ENCODE results near the gene SLC13A3. TPM values are rescaled to one million over a fixed set of nuclear protein-coding genes. Genes with fewer than 3 reads are reported as not detected.
A peak's percentile ranks its signal among the peaks of the same experiment; 100 is the strongest.

The SLC13A3 gene
- total RNA-seq, 1 donor from 2014 or later: 1.7 TPM

DNA sequence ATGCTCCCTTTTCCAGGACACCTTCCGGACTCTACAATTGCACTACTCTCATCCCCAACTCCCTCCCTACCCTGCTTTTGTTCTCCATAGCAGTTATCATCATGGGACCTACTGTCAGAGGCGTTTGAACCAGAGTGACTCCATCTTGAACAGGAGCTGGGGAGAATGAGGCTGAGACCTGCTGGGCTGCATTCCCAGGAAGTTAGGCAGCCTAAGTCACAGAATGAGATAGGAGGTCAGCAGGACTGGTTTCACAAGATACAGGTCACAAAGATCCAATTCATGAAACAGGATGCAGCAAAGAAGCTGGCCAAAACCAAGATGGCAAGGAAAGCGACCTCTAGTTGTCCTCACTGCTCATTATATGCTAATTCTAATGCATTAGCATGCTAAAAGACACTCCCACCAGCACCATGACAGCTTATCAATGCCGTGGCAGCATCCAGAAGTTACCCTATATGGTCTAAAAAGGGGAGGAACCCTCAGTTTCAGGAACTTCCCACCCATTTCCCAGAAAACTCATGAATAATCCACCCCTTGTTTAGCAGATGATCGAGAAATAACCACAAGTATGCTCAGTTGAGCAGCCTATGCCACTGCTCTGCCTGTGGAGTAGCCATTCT is 15.6 kb downstream of the SLC13A3 start:
- no peak for DNase-seq

DNA sequence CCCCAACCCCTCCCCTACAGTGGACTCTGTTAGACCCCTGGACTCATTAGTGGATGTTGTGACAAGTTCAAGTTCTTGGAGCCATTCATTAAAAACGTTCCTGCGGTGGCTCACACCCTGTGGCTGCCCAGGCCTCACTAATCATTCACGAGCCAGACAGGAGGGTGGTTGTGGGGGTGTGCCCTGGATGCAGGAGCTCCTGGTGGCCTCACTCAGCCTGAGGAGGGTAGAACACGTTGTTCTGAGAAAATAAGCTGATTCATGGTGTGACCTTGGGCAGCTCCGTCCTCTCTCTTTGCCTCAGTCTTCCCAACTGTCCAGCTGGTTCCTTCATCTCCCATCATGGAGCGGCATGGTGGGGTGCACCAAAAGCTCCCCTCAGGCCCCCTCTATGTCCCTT is 16.7 kb downstream of the SLC13A3 start:
- no peak for DNase-seq

DNA sequence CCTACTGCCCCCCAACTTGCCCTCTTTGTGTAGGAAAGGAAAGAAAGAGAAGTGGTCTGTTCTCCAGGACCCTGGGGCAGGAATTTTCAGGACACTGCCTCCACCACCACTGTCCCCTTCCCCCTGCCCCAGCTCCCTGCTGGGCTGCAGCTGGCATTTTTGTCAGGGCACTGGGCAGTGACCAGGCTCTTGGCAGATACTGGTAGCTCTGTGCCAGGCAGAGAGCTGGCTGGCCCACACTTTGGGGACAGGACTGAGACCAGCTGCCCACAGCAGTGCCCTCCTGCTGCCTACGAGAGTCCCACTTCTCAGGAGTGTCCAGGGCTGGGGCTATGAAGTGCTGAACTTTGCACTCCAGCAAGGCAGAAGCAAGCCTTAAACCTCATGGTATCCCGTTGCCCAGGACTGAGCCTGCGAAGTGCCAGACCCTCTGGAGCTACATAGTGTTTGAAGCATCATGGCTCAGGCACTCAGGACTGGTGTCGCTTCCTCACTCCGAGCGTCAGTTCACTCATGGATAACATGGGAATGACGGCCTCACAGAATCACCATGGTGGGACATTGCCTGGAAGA is 19.3 kb downstream of the SLC13A3 start:
- DNase-seq: peak; percentile 14

DNA sequence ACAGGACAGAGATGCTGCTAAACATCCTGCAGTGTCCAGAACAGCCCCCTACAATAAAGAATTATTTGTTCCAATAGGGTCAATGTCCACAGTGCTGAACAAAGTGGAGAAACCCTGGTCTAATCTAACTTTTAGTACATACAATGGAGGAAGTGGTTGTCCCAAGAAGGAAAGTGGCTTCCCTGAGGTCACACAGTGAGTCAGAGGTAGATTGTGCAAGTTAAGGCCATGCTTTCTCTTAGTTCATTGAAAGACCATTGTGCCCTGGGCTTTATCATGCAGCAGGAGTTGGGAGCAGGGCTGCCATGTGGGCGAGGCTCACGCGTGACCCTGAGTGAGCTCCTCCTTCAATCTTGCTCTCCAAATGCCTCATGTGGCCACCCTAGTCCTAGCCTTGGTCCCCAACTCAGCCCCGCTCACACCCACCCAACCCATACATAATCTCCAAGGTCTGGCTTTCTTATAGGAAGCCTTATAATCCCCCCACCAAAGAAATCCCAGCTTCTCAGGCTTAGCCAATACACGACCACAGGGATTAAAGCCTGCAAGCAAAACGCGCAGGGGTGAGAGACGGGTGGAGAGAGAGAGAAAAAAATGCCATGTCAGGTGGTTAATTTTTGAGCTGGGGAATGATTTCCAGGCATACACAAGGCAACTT is 19.9 kb downstream of the SLC13A3 start:
- DNase-seq: no peak

DNA sequence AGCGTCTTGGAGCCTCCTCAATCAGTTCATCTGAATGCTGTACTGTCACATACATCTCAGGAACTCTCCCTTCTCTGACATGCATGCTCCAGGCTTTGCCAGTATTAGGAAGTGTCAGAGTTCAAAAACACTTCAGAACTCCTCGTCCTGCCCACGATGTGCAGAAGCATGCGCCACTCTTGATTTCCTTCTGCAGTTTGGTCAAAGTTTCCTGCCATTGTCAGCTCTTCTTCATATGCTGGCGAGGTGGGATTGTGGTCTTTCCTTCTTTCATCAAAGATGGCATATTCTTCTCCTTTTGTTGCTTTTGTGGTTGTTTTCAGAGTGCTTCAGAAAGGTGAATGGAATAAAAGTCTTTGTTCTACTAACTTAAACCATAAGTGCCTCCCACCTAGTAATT is 21.0 kb downstream of the SLC13A3 start:
- no peak for DNase-seq

DNA sequence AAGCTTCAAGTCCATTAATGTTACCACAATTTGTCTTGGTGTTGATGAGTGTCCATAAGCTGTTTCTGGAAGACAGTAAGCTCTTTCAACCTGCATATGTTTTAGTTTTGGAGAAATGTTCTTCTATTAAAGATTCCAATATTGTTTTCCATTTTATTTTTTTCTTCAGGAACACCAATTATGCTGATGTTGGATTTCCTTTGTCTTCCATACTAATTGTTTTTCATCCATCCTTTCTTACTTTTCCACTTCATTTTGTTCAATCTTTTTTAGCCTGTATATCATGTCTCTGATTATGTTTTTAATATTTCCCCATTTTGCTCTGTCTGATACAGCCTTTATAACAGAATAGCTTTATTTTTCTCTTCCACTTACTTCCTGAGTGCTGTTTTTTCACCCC is 21.9 kb downstream of the SLC13A3 start:
- DNase-seq: no peak

DNA sequence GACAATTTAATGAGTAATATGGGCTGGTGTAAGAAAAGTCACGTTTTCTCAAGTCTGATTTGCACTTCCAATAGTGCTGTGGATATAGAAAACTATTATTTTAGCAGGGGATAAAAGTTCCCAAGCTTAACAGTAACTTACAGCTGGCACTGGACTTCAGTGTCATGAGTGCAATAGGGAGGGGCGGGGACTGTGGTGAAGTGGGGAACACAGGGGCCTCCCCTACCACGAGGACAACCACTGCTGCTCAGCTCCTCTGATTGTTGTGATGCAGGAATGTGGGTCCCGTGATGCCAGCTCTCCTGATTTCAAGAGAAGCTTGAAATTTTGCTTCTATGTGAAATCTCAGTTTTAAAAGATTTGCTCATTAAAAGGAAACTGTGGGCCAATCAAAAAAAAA is 24.0 kb downstream of the SLC13A3 start:
- DNase-seq: no peak

DNA sequence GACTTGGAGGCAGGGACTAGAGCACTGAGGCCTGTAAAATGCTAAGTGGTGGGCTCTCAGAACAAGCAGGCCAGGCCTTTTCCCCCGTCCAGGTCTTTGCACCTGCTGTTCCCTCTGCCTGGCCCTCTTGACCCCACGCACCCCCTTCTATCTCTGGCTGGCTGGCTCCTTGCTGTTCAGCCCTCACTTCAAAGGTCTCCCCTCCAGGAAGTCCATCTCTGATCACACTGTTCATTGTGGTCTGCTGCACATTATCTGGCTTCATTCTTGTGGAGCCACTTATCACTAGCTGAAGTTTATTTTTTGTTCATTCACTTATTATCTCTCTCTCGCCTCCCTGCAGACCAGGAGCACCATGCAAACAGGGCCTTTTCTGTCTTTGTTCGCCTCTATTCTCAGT is 24.5 kb downstream of the SLC13A3 start:
- no peak for DNase-seq

DNA sequence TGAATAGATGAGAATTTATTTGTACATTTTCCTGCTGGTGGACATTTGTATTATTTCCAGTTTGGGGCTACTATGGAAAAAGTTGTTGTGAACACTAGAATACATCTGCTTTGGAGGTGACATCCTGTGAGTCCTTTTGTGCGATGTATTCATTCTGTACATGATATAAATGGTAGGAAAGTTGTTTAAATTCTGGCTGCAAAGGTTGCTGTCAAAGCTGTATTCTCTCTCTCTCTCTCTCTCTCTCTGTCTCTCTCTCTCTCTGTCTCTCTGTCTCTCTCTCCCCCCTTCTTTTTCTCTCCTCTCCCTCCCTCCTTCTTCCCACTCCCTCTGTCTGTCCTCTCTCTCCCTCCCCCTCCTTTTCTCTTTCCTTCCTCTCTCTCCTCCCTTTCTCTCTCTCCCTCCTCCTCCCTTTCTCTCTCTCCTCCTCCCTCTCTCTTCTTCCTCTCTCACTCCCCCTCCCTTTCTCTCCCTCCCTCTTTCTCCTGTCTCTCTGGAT is 25.3 kb downstream of the SLC13A3 start:
- no peak for DNase-seq

DNA sequence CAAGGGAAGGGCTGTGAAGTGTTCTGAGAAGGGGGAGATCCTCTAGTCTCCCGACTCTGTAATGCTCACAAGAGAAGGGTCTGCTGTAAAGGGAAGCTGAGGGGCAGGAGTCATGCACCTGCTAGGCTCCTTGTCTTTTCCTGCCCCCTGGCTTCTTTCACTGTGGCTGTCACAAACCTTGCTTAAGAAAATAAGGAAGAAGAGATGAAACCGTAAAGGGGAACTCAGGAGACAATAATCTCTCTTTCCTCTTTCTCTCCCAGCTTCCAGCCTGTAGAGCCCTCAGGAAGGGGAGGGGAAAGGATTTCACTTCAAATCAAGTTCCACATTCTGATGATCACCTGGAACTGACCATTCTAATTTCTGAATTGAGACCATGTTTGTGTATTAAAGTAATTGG is 26.3 kb downstream of the SLC13A3 start:
- no peak for DNase-seq

DNA sequence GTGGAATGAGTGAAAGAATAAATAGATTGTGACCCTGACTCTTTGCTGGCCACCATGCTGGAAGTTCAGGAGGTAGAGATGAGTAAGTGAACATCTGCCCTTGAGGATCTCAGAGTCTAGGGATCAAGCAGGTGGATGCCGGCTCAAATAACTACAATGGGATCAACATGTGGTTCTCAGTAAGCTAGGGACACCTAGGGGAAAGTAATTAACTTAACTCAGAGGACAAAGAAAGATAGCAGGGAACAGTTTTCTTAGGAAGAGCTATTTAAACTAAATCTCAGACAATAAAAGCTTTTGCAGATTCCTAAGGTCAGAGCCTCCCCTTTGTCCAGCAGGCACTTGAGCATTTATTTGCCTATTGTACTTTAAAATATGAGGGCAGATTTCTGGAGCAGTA is 29.1 kb downstream of the SLC13A3 start:
- DNase-seq: no peak

DNA sequence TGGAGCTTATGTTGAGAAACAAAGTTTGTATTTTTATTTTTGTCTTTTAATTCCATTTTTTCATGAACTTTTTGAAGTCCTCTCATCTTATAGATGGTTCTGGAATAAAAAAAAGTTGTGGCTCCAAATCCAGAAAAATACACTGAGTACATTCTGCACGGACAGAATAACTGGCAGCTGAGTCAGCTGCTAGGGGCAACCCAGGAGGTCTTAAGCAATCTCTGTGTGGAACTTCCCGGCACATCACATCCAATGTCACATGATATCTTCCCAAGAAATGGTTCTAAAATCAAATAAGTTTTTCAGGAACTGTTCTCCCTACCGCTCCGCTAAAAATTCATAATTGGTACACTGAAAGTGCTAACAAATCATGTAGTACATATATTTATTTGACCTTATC is 29.8 kb downstream of the SLC13A3 start:
- DNase-seq: no peak

DNA sequence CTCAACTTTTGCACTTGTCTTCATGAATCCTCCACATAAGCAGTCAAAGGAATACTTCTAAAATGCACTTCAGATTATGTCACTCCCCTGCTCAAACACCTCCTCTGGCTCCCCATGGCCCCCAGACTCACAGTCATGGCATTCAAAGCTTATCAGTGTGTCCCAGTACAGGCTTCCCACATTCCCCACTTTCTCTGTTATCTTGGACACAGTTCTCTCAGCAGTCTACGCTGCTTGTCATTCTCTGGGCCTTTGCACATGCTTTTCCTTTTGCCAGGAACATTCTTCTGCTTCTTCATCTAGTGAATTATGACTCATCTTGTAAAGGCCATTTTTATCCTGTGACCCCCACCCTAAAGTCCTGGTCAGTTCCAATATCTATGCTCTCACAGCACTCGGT is 31.8 kb downstream of the SLC13A3 start:
- DNase-seq: no peak

DNA sequence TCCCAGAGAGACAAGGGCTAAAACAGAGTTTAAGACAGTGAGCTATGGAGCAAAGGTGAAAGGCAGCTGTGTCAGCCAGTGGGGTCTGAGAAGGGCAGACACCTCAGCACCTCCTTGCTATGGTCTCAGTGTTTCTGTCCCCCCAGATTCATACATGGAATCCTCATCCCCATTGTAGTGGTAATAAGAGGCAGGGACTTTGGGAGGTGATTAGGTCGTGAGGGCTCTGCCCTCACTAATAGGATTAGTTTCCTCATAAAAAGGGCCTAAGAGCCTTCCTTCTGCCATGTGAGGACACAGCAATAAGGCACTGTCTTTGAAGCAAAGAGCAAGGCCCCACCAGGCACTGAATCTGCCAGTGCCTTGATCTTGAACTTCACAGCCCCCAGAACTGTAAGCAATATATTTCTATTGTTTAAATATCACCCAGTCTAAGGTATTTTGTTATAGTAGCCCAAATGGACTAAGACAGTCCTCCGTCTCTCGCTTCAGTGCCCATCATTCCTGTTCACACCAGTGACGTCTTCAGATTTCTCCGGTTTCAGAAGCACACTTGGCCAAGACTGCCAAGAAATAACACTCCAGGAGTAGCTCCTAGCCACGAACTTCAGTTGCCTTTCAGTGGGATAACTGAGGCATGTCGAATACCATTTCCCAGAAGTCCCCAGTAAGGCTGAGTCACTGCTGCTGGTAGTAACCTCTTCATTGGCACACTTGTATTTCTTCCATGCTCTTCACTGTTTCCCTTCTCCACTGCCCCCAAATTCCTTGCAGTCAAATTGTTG is 32.8 kb downstream of the SLC13A3 start:
- no peak for DNase-seq

DNA sequence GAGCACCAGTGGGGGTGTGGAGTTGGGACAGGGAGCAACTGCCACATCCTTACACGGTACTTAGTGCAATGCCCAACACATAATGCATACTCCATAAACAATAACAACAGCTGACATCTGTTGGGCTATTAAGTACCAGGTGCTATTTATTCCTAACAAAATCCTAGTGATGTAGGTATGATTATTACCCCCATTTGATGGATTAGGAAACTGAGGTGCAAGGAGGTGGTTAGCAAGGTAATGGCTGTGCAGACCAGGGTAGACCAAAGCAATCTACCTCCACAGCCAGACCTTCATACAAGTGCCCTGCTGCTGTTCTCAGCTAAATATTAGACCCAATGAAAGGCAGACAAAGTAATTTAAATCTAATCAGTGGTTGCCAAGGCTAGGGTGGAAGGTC is 36.8 kb downstream of the SLC13A3 start:
- DNase-seq: no peak

DNA sequence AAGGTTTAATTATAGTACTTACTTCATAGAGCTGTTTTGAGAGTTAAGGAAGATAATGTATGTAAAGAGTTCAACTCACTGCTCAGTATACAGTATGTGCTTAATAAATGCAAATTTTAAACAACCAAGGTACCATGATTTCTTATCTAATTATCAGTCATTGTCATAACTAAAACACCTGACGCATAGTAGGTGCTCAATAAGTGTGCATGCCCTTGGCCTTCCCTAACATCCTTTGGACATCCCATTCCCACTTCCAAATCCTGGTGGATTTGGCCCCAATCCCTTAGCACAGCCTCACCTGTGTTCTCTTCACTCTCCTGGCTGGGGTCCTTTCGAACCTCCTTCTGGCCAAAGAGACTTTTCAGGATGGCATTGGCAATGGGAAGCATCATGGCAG is 41.1 kb downstream of the SLC13A3 start:
- DNase-seq: no peak

DNA sequence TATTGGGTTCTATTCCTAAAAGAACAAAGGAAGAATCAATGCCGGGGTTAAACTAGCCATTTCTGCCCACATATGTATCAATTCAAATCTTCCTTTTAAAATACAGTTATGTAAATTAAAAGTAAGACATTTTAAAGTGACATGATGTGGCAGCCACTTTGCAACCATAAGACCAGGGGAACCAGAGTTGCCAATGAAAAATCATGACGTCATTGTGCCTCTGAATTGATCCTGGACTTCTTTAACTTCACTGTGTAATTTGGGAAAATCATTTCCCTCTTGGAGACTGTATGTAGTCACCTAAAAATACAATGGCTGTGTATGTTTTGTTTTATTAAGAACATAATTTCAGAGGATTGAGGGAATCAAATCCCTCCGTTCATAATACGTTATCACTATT is 42.2 kb downstream of the SLC13A3 start:
- DNase-seq: no peak

DNA sequence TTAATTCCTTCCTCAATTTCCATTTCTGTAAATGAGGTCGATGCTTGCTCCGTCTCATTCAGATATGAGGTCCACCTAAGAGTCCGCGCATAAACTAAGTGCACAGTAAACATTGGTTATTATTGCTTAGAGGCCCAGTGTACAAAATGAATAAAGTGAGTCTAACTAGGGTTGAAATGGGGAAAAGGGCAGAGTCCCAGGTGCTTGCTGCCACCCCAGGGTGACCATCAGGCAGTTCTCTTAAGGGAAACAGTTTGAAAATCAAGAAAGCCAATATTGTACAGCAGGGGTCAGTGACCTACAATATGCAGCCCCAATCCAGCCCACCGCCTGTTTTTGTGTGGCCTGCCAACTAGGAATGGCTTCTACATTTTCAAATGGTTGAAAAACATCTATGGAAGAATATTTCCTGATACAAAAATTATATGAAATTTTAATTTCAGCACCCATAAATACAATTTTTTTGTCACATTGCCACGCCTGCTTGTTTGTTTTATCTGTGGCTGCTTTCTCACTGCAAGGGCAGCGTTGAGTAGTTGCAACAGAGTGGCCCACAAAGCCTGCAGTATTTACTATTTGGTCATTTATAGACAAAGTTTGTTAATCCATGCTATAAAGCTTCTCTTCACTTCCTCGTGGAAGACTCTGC is 43.3 kb downstream of the SLC13A3 start:
- DNase-seq: no peak

DNA sequence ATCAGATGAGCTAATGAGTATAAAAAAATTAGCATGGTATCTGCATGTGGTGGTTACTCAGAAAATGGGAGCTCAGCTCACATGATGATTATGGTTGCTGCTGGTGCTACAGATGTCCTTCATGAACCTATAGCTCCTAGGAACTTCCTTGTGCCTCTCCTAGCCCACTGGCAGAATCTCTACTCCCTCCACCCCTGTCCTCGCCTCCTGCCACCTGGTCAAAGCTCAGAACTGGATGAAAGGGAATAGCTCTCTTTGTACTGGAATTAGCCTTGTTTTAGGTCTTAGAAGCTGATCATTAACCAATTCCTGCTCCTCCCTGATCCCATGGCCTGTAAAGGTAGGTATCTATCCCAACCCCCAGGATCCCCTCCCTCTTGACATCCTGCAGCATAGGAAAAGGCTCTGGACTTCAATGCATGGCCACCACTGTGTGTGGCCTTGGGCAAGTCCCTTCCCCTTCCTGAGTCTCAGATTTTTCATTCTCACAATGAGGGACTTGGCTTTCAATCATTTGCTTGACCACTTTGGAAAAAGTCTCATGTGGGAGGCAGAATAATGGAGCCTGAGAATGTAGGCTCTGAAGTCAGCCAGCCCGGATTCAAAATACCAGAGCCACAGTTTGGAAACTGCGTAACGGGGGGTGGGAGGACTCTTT is 43.9 kb downstream of the SLC13A3 start:
- no peak for DNase-seq

DNA sequence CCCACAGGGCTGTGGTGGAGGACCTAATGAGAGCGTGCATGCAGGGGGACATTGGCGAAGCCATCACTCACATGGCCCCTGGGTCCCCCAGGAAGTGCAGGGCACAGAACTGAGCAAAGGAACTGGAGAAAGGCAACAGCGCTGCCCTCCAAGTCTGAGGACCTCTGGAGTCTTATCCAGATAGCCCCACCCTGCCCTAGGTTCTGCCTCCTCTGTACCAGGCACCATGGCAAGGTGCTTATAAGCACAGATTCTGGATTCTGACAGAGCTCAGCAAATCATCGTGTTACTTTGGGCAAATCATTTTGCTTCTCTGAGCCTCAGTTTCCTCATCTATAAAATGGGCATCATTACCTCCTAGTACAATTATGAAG is 44.5 kb downstream of the SLC13A3 start:
- DNase-seq: no peak

DNA sequence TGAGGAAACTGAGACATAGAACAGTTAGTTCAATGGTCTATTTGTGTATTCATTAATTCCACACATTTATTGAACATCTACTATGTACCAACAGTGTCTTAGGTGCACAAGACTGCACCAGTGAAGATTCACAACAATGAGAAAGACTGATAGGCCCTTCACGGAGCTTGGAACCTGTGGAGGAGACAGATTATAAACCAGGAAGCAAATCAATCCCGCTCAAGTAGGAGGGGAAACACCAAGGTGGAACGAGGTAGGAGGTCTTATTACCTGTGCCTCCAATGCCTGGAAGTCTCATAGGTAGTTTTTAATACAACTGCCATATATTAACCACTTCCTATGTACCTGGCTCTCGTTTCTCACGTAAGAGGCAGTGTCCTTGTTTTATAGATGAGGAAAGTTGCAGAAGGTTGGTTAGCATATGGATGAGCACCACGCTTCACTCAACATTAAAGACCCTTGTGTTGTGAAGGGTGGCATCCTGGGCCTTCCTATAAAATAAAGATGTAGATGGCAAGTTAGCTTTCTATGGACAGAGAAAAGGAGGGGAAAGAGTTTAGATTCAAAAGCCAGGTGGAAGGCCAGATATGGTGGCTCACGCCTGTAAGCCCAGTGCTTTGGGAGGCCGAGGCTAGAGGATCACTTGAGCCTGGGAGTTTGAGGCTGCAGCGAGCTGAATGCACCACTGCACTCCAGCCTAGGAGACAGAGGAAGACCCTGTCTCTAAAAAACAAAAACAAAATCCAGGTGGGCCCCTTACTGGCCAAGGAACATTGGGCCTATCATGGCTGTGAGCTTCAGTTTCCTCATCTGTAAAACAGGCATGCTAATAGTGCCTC is 45.1 kb downstream of the SLC13A3 start:
- DNase-seq: no peak

All from tongue (tissue), 2 donors.